Stimulated activated memory B cell treated with anti-CD40 and anti-IgM and Interleukin-4, amounts not matched to agents 10 μg/mL and 1 μg/mL and 100 μg/mL, for 72 hours (primary cell): ENCODE data around the gene AK2.
"Not testable (repeated sequence)": the region's sequence is repeated elsewhere in the genome, so short reads cannot be mapped to it uniquely, and the experiment has no call there.

Source experiments
- ATAC-seq: fragments of 150-1000 bp; cut with Tn5 transposase; 2 replicates; pipeline ENCODE4 v1.10.0; 2021
- H3K27ac Mint-ChIP-seq: one replicate; pipeline ENCODE4 v1.8.0; 2022; ENCODE audit warnings: mild to moderate bottlenecking, mixed read lengths
- H3K27me3 Mint-ChIP-seq: one replicate; pipeline ENCODE4 v1.8.0; 2022; ENCODE audit warnings: mixed read lengths
- H3K36me3 Mint-ChIP-seq: one replicate; pipeline ENCODE4 v1.8.0; 2022; ENCODE audit warnings: mixed read lengths
- H3K4me1 Mint-ChIP-seq: one replicate; pipeline ENCODE4 v1.8.0; 2022; ENCODE audit warnings: mixed read lengths
- H3K4me3 Mint-ChIP-seq: one replicate; pipeline ENCODE4 v1.8.0; 2022; ENCODE audit warnings: mild to moderate bottlenecking, moderate library complexity, mixed read lengths
- H3K9me3 Mint-ChIP-seq: one replicate; pipeline ENCODE4 v1.8.0; 2022; ENCODE audit warnings: mixed read lengths

Gene AK2

DNA sequence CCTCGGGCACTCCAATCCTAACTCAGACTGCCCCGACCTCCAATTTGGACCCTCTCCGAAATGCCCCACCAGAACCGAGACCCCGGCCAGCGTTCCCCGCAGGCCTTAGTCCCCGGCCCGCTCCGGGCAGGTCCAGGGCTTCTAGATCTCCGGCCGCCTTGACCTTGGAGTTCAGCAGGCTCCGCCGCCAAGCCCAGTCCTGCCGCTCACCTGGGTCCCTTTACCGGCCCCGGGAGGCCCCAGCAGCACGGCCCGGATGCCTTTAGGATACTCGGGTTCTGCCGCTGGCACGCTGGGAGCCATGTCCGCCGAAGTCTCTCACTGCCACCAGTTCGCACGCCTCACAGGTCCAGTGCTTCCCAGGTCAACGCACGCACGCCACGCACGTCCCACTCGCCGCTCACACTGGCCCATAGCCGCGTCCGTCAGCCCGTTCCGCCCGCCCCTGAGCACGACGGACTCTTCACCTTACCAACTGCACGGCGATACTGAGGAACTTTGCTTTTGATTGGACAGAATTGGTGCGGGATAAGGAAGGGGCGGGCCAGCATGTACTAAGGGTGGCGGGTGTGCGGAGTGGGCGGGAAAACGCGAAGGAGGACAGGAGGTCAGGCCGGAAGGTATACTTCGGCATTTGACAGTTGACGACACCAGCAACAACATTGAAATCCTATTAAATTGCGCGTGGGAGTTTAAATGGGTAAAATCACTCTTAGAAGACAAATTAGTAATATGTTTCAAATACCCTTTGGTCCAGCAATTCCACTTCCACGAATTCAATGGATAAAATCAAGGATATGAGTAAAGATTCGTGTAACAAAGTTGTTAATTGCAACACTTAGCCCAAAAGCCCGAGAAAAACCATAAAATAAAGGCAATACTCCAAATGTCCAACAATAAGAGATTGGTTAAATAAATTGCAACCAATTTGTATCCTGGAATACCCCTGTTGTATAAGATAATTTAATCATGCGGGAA is at the start of gene AK2:
Gene AK2, minus strand, starts transcription at position 358 of the 978 bp plus-strand sequence. Its CDS starts 55 bp downstream, at position 303.
- peaks cover 39% of the 10 kb centered on the region for H3K4me1 Mint-ChIP-seq
- no peaks in the 10 kb centered on the region for H3K9me3 Mint-ChIP-seq
- H3K27me3 Mint-ChIP-seq = no peaks in the 10 kb centered on the region
- ATAC-seq = peak; percentile 100
- peak within 1 kb of the TSS; percentile 89 for H3K27ac Mint-ChIP-seq
- H3K4me3 Mint-ChIP-seq = peak within 1 kb of the TSS; percentile 85
- peaks cover 17% of the 10 kb centered on the region for H3K36me3 Mint-ChIP-seq

DNA sequence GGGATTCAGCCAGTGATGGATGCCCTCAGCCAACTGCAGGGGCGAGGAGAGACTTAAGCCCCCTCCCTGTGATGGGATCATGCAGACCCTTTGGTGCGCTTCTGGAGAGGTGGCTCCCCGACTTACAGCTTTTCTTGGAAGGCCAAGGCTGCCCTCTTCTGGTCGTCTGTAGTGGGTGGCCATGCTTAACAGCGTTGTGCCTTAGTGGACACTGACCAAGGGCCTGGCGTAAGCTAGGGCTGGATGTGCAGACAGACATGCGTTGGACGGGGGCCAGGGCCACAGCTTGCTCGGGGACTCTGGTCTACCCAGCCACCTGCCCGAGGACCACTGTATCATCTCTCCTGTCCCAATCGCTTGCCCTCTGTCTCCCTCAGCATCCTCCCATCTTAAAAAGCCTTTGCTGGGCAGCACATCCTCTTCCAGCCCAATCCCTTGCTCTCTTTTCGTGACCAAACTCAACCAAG is 49.7 kb upstream of the AK2 start:
- H3K9me3 Mint-ChIP-seq = no peaks in the 10 kb centered on the region
- peaks cover 31% of the 10 kb centered on the region for H3K4me1 Mint-ChIP-seq
- H3K36me3 Mint-ChIP-seq = no peaks in the 10 kb centered on the region
- H3K27me3 Mint-ChIP-seq = peaks cover 7% of the 10 kb centered on the region
- no peak overlapping the region for H3K27ac Mint-ChIP-seq
- peak; percentile 45 for ATAC-seq
- H3K4me3 Mint-ChIP-seq = no peak overlapping the region

DNA sequence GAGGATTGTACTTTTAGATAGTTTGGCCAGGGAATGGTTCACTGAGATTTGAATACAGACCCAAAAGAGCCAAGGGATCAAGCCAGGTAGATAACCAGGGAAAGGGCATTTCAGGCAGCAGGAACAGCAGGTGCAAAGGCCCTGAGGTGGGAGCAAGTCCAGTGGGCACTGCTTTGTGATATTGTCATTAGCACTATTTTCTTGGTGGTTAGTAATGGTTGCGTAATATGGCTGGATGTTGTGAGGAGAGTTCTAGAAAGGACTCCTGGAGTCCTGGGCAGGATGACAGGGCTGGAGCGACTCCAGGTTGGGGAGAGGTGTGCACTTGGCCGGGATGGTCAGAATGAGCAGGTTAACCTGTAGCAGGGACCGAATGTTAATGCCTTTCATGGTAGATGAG is 48.6 kb upstream of the AK2 start:
- Mint-ChIP-seq H3K27me3 (peaks cover 7% of the 10 kb centered on the region), H3K4me1 (peaks cover 38% of the 10 kb centered on the region), H3K9me3 (no peaks in the 10 kb centered on the region), H3K27ac (no peak overlapping the region), H3K36me3 (no peaks in the 10 kb centered on the region), H3K4me3 (no peak overlapping the region)
- no peak for ATAC-seq

DNA sequence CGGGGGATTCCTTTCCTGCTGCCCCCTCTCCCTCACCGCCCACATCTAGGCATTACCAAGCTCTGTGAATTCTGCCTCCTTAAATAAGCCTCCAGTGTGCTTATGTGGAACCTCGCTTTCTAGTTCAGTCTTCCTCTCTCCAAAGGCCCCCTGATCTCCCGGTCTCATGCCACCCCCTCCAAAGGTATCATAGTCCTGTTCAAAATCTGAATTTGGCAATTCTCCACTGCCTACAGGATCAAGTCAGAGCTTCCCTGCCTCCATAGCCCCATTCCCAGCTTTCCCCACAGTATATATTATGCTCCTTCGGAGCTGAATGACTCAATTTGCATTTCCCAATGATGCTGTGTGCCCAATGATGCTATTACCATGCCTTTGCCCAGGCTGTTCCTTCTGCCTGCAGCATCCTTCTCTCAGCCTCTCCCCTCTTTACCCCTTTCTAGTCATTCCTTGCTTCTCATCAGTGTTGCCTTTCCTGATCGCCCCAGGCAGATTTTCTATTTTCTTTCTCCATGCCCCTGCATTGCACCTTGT is 46.0 kb upstream of the AK2 start:
- H3K27ac Mint-ChIP-seq = no peak overlapping the region

DNA sequence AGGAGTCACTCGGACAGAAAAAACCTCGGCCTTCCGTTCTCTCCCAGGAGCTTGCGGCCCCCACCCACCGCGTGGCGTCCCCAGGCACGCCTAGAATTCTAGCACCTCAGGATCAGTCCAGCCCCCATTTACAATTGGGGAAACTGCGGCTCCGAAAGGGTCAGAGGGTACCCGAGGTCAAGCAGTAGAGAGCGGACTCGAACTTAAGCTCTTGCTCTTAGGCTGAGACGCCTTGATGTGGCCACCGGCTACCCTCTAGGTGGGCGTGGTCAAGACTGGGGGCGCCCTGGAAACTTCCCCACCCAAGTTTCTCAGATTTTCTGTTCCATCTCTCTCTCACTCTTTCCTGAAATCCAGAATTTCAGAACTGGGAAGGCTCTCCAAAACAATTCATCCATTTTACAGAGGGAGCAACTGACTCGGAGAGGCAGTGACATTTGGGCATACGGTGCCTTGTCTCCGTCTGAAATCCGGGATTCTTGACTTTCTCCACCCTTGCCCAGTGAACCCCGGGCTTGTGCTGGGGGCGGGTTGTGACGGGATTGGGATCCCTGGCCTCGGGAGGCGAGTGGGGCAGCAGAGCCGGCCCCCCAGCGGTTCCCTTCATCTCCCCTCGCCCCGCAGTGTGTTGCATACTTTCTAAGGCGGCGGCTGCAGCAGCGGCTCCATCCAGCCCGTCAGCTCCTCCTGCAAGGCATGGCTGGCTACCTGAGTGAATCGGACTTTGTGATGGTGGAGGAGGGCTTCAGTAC is 45.0 kb upstream of the AK2 start:
- no peaks in the 10 kb centered on the region for H3K36me3 Mint-ChIP-seq
- H3K27me3 Mint-ChIP-seq = peaks cover 7% of the 10 kb centered on the region
- no peaks in the 10 kb centered on the region for H3K9me3 Mint-ChIP-seq
- no peak for ATAC-seq
- H3K27ac Mint-ChIP-seq = no peak overlapping the region
- H3K4me3 Mint-ChIP-seq = peak overlapping the region; percentile 80
- H3K4me1 Mint-ChIP-seq = peaks cover 21% of the 10 kb centered on the region

More for the DNA sequence above, 46.0 kb upstream of the AK2 start:
- no peak for ATAC-seq
- Mint-ChIP-seq H3K4me3 (peak overlapping the region; percentile 14), H3K27me3 (peaks cover 7% of the 10 kb centered on the region), H3K4me1 (peaks cover 26% of the 10 kb centered on the region), H3K9me3 (no peaks in the 10 kb centered on the region), H3K36me3 (no peaks in the 10 kb centered on the region)

DNA sequence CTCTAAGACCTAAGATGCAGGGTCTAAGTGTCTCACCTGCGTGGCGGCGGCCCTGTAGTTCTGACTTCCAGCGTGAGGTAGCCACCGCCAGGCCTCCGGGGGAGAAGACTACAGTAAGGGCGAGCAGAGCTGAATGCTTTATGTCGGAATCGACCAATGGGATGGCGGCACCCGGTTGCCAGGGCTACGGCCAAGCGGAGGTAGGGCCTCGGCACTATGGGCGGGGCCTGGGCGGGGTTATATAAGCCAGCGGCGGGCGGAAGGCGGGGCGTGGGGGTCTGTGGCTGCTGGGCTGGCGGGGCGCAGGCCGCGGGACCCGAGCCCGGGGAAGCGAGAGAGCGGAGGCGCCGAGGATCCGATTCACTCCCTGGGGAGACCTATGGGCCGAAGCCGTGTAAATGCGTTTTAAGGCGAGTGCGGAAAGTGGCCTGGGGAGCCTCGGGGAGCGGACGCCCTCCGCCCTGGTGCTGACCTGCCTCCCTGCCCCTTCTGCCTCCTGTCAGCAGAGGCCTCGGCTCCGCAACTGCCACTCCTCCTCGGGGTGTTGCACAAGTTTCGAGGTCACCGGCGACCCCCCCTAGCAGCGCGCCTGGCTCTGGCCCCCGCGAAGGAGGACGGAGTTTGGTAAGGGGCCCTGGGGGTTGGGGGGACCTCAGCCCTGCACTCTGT is 44.3 kb upstream of the AK2 start, which contains the start of gene AZIN2:
Gene AZIN2, plus strand, starts transcription at position 269 of the 669 bp plus-strand sequence. CDS start 1,097 bp downstream, outside the sequence.
- Mint-ChIP-seq H3K36me3 (no peaks in the 10 kb centered on the region), H3K27me3 (peaks cover 7% of the 10 kb centered on the region), H3K4me1 (peaks cover 17% of the 10 kb centered on the region), H3K27ac (peak within 1 kb of the TSS; percentile 10), H3K9me3 (no peaks in the 10 kb centered on the region), H3K4me3 (peak within 1 kb of the TSS; percentile 80)
- ATAC-seq = peak; percentile 99

DNA sequence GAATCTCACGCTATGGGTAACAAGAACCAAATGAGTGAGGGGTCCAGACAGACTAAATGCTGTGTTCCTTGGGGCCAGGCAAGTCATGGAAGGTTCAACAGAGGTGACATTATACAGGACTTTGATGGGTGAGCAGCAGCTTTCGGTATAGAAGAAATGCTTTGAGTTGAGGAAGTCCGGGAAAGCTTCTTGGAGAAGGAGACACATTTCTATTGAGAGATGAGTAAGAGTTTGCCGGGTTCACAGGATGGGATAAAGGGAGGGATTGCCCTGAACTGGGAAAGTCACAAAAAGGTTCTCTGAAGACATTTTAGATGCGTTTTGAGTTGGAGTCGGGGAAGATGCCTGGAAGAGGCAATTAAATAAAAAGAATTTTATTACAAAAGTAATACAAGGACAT is 43.7 kb upstream of the AK2 start:
- Mint-ChIP-seq H3K9me3 (no peaks in the 10 kb centered on the region), H3K4me1 (peaks cover 17% of the 10 kb centered on the region), H3K27ac (peak overlapping the region; percentile 10), H3K36me3 (no peaks in the 10 kb centered on the region), H3K27me3 (peaks cover 7% of the 10 kb centered on the region), H3K4me3 (peak overlapping the region; percentile 80)
- no peak for ATAC-seq

DNA sequence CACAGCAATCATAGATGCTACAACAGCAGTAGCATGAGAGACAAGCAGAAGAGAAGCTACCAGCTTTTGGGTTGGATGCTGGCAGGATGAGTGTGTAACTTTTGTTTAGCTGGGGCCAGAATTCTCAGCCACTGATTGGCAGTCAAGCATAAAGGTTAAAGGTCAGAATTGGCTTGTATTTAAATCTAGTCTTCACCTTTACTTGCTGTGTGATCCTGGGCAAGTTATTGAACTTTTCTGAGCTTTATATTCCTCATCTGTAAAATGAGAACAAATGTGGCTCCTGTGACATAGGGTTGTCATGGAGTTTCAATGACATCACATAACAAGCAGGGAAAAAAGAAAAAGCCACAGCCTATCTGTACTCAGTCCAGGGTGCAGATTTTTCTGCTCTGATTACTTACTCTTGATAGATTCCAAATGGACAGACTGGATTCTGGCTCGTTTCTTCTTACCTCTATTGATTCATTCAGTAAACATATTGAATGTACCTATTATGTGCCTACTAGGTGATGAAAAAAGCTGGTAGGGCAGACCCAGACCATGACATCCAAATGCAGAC is 41.4 kb upstream of the AK2 start:
- peaks cover 7% of the 10 kb centered on the region for H3K27me3 Mint-ChIP-seq
- H3K9me3 Mint-ChIP-seq = no peaks in the 10 kb centered on the region
- no peaks in the 10 kb centered on the region for H3K36me3 Mint-ChIP-seq
- H3K27ac Mint-ChIP-seq = no peak overlapping the region
- H3K4me1 Mint-ChIP-seq = peaks cover 17% of the 10 kb centered on the region
- no peak overlapping the region for H3K4me3 Mint-ChIP-seq
- ATAC-seq = no peak

DNA sequence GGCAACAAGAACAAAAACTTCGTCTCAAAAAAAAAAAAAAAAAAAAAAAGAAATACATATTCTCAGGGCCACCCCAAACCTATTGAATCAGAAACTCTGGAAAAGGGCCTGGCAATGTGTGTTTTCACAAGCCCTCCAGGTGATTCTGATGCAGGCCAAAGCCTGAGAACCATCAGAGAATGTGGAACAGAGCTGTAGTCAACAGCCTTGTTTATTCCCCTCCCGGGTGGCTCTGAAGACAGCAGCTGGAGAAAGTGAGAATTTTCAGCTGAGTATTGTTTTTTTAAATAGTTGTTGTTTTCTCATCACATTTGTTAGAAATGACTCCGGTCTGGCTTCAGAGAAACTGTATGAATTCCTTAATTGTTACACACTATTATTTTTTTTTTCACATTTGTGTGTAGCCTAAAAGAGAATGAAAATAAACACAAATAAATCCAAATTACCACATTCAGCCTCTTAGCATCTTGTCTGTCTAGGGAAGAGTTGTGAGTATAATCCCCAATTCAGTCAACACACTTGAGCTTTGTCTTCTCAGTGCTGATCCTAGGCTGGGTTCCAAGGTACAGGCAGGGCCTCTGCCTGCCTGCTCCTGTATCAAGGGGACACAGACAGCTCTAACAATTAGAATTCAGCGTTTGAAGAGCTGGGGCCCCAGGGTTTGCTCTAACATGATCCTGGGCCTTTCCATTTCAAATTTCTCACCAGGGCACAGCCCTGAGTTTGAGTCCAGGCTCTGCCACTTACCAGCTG is 37.7 kb upstream of the AK2 start:
- Mint-ChIP-seq H3K27me3 (no peaks in the 10 kb centered on the region), H3K4me1 (peaks cover 11% of the 10 kb centered on the region), H3K27ac (no peak overlapping the region), H3K36me3 (no peaks in the 10 kb centered on the region), H3K9me3 (peaks cover 7% of the 10 kb centered on the region), H3K4me3 (no peak overlapping the region)
- no peak for ATAC-seq

DNA sequence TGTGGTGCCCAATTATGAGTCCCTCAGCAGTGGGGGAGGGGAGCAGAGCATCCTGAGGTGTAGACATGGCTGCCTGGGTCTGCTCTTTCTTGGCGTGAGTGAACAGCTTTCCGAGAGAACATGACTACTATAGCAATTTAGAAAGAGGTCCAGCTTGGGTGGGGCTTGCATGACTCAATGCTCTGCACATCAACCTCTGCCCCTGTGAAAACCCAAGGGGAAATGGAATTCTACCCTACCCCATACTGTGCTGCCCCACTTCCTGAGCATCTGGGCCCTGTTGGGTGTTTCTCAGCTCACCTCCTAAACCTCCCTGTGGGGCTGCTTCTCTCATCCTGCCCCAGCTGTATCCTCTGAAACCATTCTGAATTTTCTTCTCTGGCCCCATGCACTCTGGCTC is 36.0 kb upstream of the AK2 start:
- Mint-ChIP-seq H3K36me3 (peaks cover under 1% of the 10 kb centered on the region), H3K9me3 (peaks cover 7% of the 10 kb centered on the region), H3K4me1 (peaks cover 11% of the 10 kb centered on the region), H3K4me3 (no peak overlapping the region), H3K27ac (no peak overlapping the region), H3K27me3 (peaks cover 3% of the 10 kb centered on the region)
- no peak for ATAC-seq

DNA sequence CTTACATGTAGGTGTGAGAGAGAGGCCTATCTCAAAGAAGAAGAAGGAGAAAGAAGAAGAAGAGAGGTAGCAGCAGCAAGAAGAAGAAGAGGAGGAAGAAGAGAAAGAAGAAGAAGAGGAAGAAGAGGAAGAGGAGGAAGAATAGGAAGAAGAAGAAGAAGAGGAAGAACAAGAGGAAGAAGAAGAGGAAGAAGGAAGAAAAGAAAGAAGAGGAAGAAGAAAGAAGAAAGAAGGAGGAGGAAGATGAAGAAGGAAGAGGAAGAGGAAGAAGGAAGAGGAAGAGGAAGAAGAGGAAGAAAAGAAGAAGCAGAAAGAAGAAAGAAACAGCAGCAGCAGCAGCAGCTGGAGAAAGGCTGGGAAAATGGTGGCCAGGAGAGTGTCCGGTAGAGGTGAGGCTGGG is 33.9 kb upstream of the AK2 start:
- Mint-ChIP-seq H3K9me3 (peaks cover 15% of the 10 kb centered on the region), H3K27ac (no peak overlapping the region), H3K4me3 (no peak overlapping the region), H3K36me3 (peaks cover 7% of the 10 kb centered on the region), H3K4me1 (peaks cover 11% of the 10 kb centered on the region), H3K27me3 (peaks cover 11% of the 10 kb centered on the region)
- no peak for ATAC-seq

DNA sequence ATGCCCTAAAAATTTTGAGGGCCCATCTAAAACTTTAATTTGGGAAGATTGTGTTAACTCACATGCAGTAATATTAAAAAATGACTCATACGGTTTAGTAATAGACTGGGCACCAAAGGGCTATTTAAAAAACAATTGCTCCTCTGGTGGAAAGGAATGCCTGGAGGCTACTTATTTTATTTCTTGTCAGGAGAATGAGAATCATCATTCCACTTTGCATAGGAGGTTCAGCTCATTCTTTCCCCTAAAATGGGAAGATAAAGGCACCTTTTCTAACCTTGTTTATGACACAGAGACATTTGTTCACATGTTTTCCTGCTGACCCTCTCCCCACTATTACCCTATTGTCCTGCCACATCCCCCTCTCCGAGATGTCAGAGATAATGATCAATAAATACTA is 31.4 kb upstream of the AK2 start:
- Mint-ChIP-seq H3K4me1 (peaks cover 11% of the 10 kb centered on the region), H3K36me3 (peaks cover 15% of the 10 kb centered on the region), H3K9me3 (peaks cover 30% of the 10 kb centered on the region), H3K27me3 (peaks cover 11% of the 10 kb centered on the region)
- not testable (repeated sequence) for H3K4me3 Mint-ChIP-seq, H3K27ac Mint-ChIP-seq, ATAC-seq

DNA sequence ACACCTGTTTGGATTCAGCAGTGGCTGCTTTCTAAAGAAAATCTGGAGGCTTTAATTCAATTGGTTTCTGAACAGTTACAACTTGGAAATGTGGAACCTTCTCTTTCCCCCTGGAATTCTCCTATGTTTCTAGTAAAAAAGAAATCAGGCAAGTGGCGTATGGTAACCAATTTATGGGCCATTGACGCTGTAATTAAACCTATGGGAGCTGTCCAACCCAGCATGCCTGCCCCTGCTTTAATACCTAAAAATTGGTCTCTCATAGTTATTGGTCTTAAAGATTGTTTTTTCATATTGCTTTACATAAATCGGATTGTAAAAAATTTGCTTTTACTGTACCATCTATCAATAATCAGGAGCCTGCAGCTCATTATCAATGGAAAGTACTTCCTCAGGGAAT is 29.8 kb upstream of the AK2 start:
- Mint-ChIP-seq H3K27me3 (peaks cover 11% of the 10 kb centered on the region), H3K9me3 (peaks cover 40% of the 10 kb centered on the region), H3K36me3 (peaks cover 15% of the 10 kb centered on the region), H3K4me1 (peaks cover 11% of the 10 kb centered on the region)
- H3K27ac Mint-ChIP-seq, H3K4me3 Mint-ChIP-seq, ATAC-seq: not testable (repeated sequence)

DNA sequence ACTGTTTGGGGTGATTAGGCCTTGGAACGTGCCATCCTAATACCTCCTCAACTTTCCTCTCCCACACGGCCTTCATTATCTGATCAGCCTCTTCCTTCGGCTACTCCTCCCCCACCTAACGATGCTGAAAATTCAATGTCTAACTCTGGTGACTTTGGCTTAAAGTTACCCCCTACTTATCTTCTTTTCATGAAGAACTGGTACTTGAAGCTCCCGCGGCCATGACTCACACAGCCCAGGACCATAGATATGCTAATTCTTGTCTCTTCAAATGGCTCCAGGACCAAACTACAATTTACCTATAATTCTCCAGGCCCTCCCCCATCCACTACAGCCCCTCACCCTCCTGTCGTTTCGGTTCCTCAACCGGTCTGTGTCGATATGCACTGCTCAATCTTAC is 28.6 kb upstream of the AK2 start:
- Mint-ChIP-seq H3K9me3 (peaks cover 35% of the 10 kb centered on the region), H3K36me3 (peaks cover 15% of the 10 kb centered on the region), H3K4me3 (no peak overlapping the region), H3K4me1 (peaks cover 5% of the 10 kb centered on the region), H3K27me3 (peaks cover 11% of the 10 kb centered on the region), H3K27ac (no peak overlapping the region)
- ATAC-seq = no peak
